GM19452 (cell line): ENCODE results near the gene WFDC8.
"Not testable (repeated sequence)": the region's sequence is repeated elsewhere in the genome, so short reads cannot be mapped to it uniquely, and the experiment has no call there.

Experiments
- ATAC-seq: cut with Tn5 transposase; IDR thresholded peaks from one replicate; pipeline ENCODE4 v1.9.1; 2021; ENCODE audit not compliant: unreplicated experiment

WFDC8 gene

GRCh38 chr20:45579184-45579583 lies at the start of gene WFDC8:
TSS of gene WFDC8 (minus strand) at chr20:45579284. CDS start at chr20:45579247, 37 bp downstream.
- no peak for ATAC-seq

- no peak for ATAC-seq
These were observed 47.5 kb upstream of the WFDC8 start for GRCh38 chr20:45626540-45626939.

- ATAC-seq: no peak
These were observed 42.5 kb upstream of the WFDC8 start for GRCh38 chr20:45621593-45621992.

- ATAC-seq: no peak
These were observed 38.5 kb upstream of the WFDC8 start for GRCh38 chr20:45617591-45617990.

- no peak for ATAC-seq
These were observed 33.2 kb upstream of the WFDC8 start for GRCh38 chr20:45612314-45612713.

- no peak for ATAC-seq
These were observed 32.0 kb upstream of the WFDC8 start for GRCh38 chr20:45611054-45611453.

GRCh38 chr20:45607810-45608209 lies 28.7 kb upstream of the WFDC8 start:
- no peak for ATAC-seq

GRCh38 chr20:45595235-45595634 lies 16.2 kb upstream of the WFDC8 start:
- ATAC-seq: no peak

- no peak for ATAC-seq
These were observed 14.4 kb upstream of the WFDC8 start for GRCh38 chr20:45593498-45593897.

- no peak for ATAC-seq
These were observed 13.6 kb upstream of the WFDC8 start for GRCh38 chr20:45592574-45593189.

GRCh38 chr20:45589725-45590124 lies 10.6 kb upstream of the WFDC8 start:
- ATAC-seq: no peak

GRCh38 chr20:45588800-45589199 lies 9.7 kb upstream of the WFDC8 start:
- no peak for ATAC-seq

GRCh38 chr20:45585986-45586385 lies 6.9 kb upstream of the WFDC8 start:
- not testable (repeated sequence) for ATAC-seq

GRCh38 chr20:45584294-45584693 lies 5.2 kb upstream of the WFDC8 start:
- ATAC-seq: not testable (repeated sequence)

GRCh38 chr20:45583502-45583901 lies 4.4 kb upstream of the WFDC8 start:
- ATAC-seq: no peak

- no peak for ATAC-seq
These were observed 2.6 kb upstream of the WFDC8 start for GRCh38 chr20:45581702-45582101.

GRCh38 chr20:45578231-45578630 lies 853 bp downstream of the WFDC8 start:
- ATAC-seq: no peak

GRCh38 chr20:45576995-45577394 lies 2.1 kb downstream of the WFDC8 start:
- no peak for ATAC-seq

- ATAC-seq: no peak
These were observed 3.2 kb downstream of the WFDC8 start for GRCh38 chr20:45575931-45576330.

- ATAC-seq: not testable (repeated sequence)
These were observed 9.4 kb downstream of the WFDC8 start for GRCh38 chr20:45569650-45570049.

- no peak for ATAC-seq
These were observed 14.3 kb downstream of the WFDC8 start for GRCh38 chr20:45564760-45565276.

GRCh38 chr20:45555198-45555597 lies 23.9 kb downstream of the WFDC8 start:
- ATAC-seq: no peak

- no peak for ATAC-seq
These were observed 26.6 kb downstream of the WFDC8 start for GRCh38 chr20:45552456-45552855.
